HG03521 (cell line): Measurements from ENCODE around the gene PRKG2.
"Not testable (repeated sequence)": the region's sequence is repeated elsewhere in the genome, so short reads cannot be mapped to it uniquely, and the experiment has no call there.

Experiments
- ATAC-seq: cut with Tn5 transposase; IDR thresholded peaks from one replicate; pipeline ENCODE4 v1.9.1; 2021; ENCODE audit warnings: mild to moderate bottlenecking, moderate library complexity; ENCODE audit not compliant: unreplicated experiment

The PRKG2 gene, protein sequence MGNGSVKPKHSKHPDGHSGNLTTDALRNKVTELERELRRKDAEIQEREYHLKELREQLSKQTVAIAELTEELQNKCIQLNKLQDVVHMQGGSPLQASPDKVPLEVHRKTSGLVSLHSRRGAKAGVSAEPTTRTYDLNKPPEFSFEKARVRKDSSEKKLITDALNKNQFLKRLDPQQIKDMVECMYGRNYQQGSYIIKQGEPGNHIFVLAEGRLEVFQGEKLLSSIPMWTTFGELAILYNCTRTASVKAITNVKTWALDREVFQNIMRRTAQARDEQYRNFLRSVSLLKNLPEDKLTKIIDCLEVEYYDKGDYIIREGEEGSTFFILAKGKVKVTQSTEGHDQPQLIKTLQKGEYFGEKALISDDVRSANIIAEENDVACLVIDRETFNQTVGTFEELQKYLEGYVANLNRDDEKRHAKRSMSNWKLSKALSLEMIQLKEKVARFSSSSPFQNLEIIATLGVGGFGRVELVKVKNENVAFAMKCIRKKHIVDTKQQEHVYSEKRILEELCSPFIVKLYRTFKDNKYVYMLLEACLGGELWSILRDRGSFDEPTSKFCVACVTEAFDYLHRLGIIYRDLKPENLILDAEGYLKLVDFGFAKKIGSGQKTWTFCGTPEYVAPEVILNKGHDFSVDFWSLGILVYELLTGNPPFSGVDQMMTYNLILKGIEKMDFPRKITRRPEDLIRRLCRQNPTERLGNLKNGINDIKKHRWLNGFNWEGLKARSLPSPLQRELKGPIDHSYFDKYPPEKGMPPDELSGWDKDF

DNA sequence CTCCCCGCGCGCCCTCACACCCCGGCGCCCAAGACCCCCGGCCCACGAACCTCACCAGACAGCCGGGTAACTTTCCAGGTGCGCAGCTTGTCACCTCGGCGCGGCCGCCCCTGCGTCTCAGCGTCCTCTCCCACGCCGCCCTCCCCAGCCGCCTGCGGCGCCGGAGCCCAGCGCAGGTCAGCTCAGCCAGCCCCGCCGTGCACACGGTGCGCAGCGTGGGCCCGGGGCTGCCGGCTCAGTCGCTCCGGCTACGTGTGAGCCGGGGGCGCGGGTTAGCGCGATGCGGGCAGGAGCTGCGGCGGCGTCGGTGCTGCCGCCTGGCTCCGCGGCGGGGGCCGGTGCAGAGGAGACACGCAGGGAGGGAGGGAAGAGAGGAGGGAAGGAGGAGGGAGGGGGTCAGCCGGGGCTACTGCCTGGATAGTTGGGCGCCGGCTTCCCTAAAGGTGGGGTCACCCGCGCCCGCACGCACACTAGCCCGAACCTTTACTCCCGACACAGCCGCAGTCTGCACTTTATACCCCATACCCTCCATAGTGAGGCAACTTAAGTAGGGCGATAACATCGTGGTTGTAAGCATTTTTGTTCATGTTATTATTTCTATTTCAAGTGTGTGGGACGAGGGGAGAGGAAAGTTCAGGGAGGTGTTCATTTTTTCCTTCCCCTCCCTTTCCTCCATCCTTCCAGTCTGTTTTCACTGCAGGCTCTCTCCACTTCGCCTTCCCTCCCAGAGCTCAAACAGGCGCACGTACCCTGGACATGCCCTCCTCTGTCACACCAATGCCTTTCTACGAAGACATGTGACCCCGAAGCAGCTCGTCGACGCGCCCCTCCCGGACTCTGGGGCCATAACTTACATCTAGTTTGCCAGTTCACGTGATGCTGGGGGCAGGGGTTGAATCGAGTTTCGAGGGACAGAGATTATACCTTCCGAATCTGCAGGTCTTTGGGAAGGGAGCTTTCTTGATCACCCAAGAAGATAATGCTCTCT is at the start of gene PRKG2:
Gene PRKG2, minus strand, starts transcription at position 342 of the 988 bp plus-strand sequence. CDS start 10,175 bp downstream, outside the sequence.
- ATAC-seq, result no peak

DNA sequence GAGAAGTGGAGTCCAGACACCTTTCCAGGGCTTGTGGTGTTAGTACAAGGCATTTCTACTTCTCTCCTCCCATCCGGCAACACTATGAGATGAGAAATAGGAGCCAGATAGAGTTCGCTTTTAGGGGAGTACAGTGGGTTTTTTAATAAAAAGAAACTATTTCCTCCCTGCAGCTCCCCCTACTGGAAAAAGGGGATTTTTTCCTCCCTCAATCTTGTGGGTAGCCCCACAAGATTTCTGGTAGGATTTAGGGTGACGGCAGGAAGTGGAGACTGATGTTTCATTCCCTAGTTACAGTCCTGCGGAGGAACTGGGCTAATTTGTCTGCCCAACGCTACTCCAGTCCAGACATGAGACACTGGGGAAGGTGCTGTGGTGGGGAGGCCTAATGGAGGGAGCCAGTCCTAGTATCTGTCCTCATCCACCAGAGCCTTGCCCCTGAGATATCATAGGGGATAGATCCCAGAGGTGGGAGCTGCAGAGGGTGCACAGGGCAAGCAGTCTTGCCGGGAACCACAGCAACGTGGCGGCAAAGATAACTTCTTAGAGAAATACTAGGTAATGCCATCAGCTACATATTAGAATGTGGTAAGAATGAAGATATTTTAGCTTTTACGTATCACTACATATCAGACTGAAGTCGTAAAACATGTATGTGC is 45.5 kb upstream of the PRKG2 start:
- no peak for ATAC-seq

- ATAC-seq, result no peak
These were observed 44.0 kb upstream of the PRKG2 start for GRCh38 chr4:81258841-81259550.

GRCh38 chr4:81257816-81258215 is 42.8 kb upstream of the PRKG2 start:
- no peak for ATAC-seq

DNA sequence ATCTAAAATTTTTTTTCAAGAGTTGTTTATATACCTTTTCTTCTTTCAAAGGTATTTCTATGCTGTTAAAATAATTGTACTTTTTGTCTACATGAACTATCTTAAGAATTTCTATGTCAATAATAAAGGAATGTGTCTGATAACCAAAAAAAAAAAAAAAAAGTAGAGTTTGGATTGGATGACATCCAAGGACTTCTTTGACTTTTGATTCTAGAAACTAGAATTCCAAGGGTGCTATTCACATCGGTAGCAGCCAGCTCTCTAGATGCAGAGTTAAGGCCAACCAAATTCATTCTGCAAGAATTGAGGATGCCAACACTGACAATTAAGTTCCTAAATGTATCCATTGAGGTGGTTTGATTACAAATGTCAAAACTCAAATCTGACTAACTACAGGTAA is 42.0 kb upstream of the PRKG2 start:
- no peak for ATAC-seq

- no peak for ATAC-seq
These were observed 41.3 kb upstream of the PRKG2 start for GRCh38 chr4:81256059-81256970.

DNA sequence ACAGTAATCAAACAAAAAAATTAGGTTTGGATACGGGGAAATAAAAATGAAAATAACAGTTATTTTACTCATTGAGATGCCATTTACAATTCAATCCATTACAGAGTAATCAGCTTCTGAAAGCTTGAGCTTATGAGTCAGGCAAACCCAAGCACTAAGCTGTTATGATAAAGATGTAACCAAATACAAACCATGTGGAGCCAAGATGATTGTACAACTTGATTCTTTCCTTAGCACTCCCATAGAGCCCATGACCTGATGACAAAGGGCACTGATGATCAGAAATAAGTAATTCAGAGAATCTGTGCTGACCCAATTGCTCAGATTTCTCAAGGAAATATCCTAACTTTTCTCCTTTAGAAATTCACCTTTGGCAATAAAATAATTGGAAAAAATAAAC is 40.5 kb upstream of the PRKG2 start:
- no peak for ATAC-seq

DNA sequence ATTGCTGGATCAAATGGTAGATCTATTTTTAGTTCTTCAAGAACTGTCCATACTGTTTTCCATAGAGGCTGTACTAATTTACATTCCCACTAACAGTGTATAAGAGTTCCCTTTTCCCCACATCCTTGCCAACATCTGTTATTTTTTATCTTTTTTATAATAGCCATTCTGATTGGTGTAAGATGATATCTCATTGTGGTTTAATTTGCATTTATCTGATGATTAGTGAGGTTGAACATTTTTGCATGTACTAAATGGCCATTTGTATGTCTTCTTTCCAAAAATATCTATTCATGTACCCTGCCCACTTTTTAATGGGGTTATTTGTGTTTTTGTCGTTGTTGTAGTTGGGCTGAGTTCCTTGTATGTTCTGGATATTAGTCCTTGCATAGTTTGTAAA is 35.4 kb upstream of the PRKG2 start:
- ATAC-seq, result no peak

DNA sequence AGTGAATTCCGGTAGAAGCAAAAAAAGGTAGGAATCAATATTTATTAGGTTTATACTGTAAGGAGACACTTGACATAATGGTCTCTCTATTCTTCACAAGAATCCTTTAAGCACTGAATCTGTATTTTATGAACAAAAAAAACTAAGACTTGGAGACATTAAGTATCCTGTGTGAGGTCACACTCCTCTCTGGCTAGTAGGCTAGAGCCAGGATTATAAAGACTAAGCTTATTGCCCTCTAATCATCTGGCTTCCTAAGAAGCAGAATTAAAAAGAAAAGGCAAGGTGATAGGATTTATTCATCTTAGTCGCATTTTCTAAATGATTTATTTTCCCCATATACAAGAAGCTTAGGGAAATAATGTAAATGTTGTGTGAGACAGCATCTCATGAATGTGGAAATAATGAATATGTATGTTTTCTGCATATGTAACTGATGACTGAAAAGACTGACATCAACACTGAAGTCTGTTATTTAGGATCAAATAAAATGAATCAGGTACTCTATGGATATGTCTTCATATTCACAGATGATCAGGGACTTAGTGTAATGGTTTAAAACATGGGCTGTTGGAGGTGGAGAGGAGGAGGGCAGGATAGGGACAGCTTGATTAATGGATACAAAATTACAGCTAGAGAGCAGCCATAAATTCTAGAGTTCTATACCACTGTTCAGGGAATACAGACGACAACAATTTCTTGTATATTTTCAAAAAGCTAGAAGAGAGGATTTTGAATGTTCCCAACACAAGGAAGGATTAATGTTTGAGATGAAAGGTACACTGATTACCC is 30.4 kb upstream of the PRKG2 start:
- no peak for ATAC-seq

DNA sequence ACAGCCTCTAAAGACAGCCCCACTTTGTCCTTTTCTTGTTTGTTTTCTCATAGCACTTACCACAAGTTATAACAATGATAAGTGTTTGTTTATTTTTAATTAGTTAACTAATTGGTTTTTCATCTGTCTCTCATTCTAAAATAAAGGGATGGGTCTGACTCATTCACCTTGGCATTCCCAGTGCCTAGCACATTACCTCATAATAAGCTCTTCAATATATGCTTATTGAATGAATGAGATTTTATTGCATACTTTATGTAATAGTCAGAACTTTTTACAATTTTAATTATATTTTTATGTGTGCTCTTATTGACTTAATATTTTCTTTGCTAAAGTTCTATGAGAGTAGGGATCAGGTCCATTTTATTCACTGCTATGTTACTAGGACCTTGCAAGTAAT is 22.8 kb upstream of the PRKG2 start:
- no peak for ATAC-seq

- no peak for ATAC-seq
These were observed 21.1 kb upstream of the PRKG2 start for GRCh38 chr4:81235982-81236749.

GRCh38 chr4:81227968-81228367 is 12.9 kb upstream of the PRKG2 start:
- no peak for ATAC-seq

DNA sequence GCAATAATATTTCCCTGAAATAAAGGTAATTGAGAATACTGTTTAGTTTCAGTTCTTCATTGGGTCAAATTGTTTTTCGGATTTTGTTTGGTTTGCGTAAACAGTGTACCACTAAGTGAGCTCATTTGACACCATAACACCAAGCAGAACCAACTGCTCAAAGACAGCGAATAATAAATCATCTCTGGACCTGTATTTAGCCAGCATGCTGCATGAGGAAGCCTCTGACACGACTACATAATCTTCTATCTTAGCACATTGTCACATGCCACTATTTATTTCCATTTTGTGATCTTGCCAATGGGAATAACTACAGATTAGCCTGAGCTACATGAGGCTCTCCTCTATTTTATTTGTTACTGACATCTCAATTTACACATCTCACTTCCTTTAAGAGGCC is 12.1 kb upstream of the PRKG2 start:
- ATAC-seq, result no peak

DNA sequence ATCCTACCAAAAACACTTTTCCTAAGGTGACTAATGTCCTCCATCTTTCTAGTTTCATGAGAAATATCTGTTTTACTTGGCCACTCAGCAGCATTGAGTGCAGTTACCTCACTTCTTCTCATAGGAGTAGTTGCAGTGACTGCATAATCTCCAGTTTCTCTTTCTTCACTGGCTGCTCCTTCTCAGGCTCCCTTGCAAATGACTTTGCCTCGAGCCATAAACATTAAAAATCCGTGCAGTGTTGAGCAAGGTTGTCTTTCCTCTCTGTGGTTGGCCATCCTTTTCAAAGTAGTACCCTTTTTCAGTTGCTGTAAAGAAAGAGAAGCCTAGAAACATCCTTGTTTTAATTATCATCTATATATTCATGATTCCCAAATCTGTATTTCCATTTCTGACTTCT is 10.2 kb upstream of the PRKG2 start:
- ATAC-seq, result no peak

- ATAC-seq, result not testable (repeated sequence)
These were observed 7.1 kb upstream of the PRKG2 start for GRCh38 chr4:81222082-81222472.

DNA sequence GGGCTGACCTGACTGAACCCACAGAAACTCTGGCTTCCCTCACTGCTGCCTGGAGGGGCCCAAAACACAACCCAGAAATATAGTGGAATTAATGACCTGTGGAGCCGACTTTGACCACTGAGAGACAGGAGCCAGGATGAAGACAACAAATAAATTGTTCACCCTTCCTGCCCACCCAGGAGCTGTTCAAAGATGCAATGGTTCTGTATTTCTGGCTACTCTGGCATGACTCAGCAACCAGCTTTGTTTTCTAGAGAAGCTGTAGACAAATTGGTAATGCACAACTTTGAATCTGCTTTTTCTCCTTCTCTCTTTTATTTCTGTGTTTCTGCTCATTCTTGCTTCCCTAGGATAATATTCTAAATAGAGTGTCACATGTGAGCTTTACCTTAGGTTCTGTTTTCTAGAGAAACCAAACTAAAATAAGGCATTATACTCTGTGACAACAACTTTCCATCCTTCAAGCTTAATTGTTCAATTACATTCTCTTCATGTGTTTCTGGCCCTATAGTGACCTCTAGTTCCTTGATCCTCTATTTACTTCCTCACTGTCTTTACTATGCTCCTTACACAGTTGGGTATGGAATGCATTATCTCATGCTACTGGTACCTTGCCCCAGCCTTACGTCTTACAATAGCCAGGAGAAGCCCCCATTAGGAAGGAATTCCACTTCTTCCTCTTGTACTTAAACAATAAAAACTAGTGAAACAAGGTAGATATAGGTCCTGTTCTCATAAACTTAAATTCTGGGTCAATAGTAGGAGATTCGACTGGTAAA is 6.5 kb upstream of the PRKG2 start:
- no peak for ATAC-seq

- ATAC-seq, result no peak
These were observed 5.2 kb upstream of the PRKG2 start for GRCh38 chr4:81220271-81220670.
